HepG2 (cell line): ENCODE data around the gene TBCD. TPM values are rescaled to one million over a fixed set of nuclear protein-coding genes. Genes with fewer than 3 reads are reported as not detected.

Source experiments
- ATAC-seq: fragments of 200-7000 bp; cut with Tn5 transposase; 3 replicates; pipeline ENCODE4 v1.9.1; 2020; ENCODE audit warnings: mild to moderate bottlenecking, moderate library complexity
- BruUV-seq: library from RNA; stranded (reverse); fragments of 400-500 nt; replicated peaks from 2 replicates; lab custom pipeline; 2021; lab: Mats Ljungman, UMichigan
- CTCF ChIA-PET: fragments of 300-600 bp; formaldehyde crosslinking; extraction: SDS; loops from one replicate; lab custom pipeline; 2021; ENCODE audit warnings: low total read pairs, inconsistent platforms, low intra/inter-chr PET ratio; lab: Yijun Ruan, JAX
- POLR2A ChIA-PET: fragments of 350-600 bp; sonication (Branson Sonifier 250); formaldehyde crosslinking; loops from one replicate; lab custom pipeline; 2020; ENCODE audit warnings: antibody characterized with exemption, inconsistent platforms; lab: Yijun Ruan, JAX
- DNase-seq: peaks from one replicate; pipeline ENCODE4 v3.0.0-alpha.2; 2015; ENCODE audit warnings: low spot score
- FAIRE-seq: peaks from 3 replicates; lab custom pipeline; 2011; peaks lifted over from hg19 to GRCh38; lab: Jason Lieb, UNC
- H2AFZ ChIP-seq: one replicate; pipeline ENCODE4 v1.6.1; 2011; ENCODE audit warnings: low read length, inconsistent platforms
- H3K27ac ChIP-seq: fragments of 300-600 bp; 3 replicates; pipeline ENCODE4 v1.8.0; 2011; ENCODE audit warnings: mixed run types, mild to moderate bottlenecking, mixed read lengths, low read length, inconsistent platforms; ENCODE audit not compliant: insufficient read depth; ENCODE audit errors: extremely low read length
- H3K27me3 ChIP-seq, 2 experiments: fragments of 200-600 bp in 1 of 2; 2 replicates in 1 of 2; 3 replicates in 1 of 2; pipeline versions ENCODE4 v1.6.0 to v1.8.0; 2011; ENCODE audit warnings: low read length in 2 of 2, mild to moderate bottlenecking in 2 of 2, moderate library complexity in 2 of 2, inconsistent platforms in 1 of 2; ENCODE audit not compliant: insufficient read depth in 2 of 2, control insufficient read depth in 1 of 2
- H3K36me3 ChIP-seq, 2 experiments: fragments of 200-600 bp in 1 of 2; replicated peaks in 1 of 2; 2 replicates in 1 of 2; 3 replicates in 1 of 2; pipeline versions ENCODE4 v1.5.1 to v1.8.0; 2011; ENCODE audit warnings: low read length in 2 of 2, inconsistent platforms in 1 of 2; ENCODE audit not compliant: insufficient read depth in 2 of 2, control insufficient read depth in 1 of 2
- H3K4me1 ChIP-seq: 2 replicates; pipeline ENCODE4 v1.5.1; 2012; ENCODE audit warnings: low read length, inconsistent platforms; ENCODE audit not compliant: insufficient read depth
- H3K4me2 ChIP-seq: 2 replicates; pipeline ENCODE4 v1.6.0; 2011; ENCODE audit warnings: low read depth, low read length, inconsistent platforms
- H3K4me3 ChIP-seq, 3 experiments: fragments of 200-600 bp in 1 of 3; sonication (generic), shearing (Covaris generic) in 1 of 3; replicated peaks in 1 of 3; 2 replicates each; pipeline ENCODE4 v1.5.1; 2011 to 2016; ENCODE audit warnings: low read length in 3 of 3, inconsistent platforms in 2 of 3, low read depth in 2 of 3, mild to moderate bottlenecking in 2 of 3, control low read depth in 1 of 3, mixed read lengths in 1 of 3; ENCODE audit not compliant: insufficient read depth in 1 of 3
- H3K79me2 ChIP-seq: one replicate; pipeline ENCODE4 v1.6.1; 2011; ENCODE audit warnings: low read length, inconsistent platforms; ENCODE audit not compliant: insufficient read depth
- H3K9ac ChIP-seq: 2 replicates; pipeline ENCODE4 v1.6.0; 2011; ENCODE audit warnings: mild to moderate bottlenecking, low read depth, low read length, inconsistent platforms; ENCODE audit not compliant: insufficient read depth
- H3K9me3 ChIP-seq: 2 replicates; pipeline ENCODE4 v1.5.1; 2012; ENCODE audit warnings: mild to moderate bottlenecking, low read length
- H4K20me1 ChIP-seq: 2 replicates; pipeline ENCODE4 v1.6.0; 2011; ENCODE audit warnings: inconsistent platforms, mild to moderate bottlenecking, low read length, moderate library complexity; ENCODE audit not compliant: insufficient read depth
- ATF7 ChIP-seq, 2 experiments: fragments of 450-650 bp in 1 of 2; sonication (generic) in 1 of 2; formaldehyde crosslinking in 1 of 2; IDR thresholded peaks; 2 replicates each; pipeline versions ENCODE4 v1.4.0 to v1.6.1; 2016 to 2020; ENCODE audit warnings: antibody characterized with exemption in 1 of 2, mild to moderate bottlenecking in 1 of 2, missing genetic modification reagents in 1 of 2
- BRCA1 ChIP-seq: sonication (generic); formaldehyde crosslinking; IDR thresholded peaks from 2 replicates; pipeline ENCODE4 v1.4.0; 2020; ENCODE audit warnings: missing genetic modification reagents
- CENPT ChIP-seq: sonication (generic); formaldehyde crosslinking; IDR thresholded peaks from 2 replicates; pipeline ENCODE4 v1.8.0; 2022; ENCODE audit warnings: low read depth, mild to moderate bottlenecking, moderate library complexity, missing genetic modification reagents
- HOXD1 ChIP-seq: sonication (generic); formaldehyde crosslinking; IDR thresholded peaks from 2 replicates; pipeline ENCODE4 v1.5.0; 2020; ENCODE audit warnings: missing genetic modification reagents
- MAFK ChIP-seq, 2 experiments: IDR thresholded peaks in 1 of 2; conservative IDR thresholded peaks in 1 of 2; 2 replicates each; pipeline ENCODE4 v1.6.1; 2011; ENCODE audit warnings: improper control_type of control experiment in 2 of 2, low read length in 2 of 2
- RBM22 ChIP-seq: fragments of 200-400 bp; formaldehyde crosslinking; optimal IDR thresholded peaks from 2 replicates; pipeline ENCODE3; 2017; ENCODE audit warnings: mild to moderate bottlenecking, low read length, moderate library complexity
- ZBTB3 ChIP-seq: sonication (generic); formaldehyde crosslinking; IDR thresholded peaks from 2 replicates; pipeline ENCODE4 v1.4.0; 2020; ENCODE audit warnings: low read depth, mild to moderate bottlenecking, moderate library complexity, missing genetic modification reagents, borderline replicate concordance
- ZBTB8A ChIP-seq: sonication (generic); formaldehyde crosslinking; IDR thresholded peaks from 2 replicates; pipeline ENCODE4 v1.4.0; 2020; ENCODE audit warnings: mild to moderate bottlenecking, low read depth, missing genetic modification reagents, borderline replicate concordance
- ZC3H13 ChIP-seq: sonication (generic); formaldehyde crosslinking; IDR thresholded peaks from 2 replicates; pipeline ENCODE4 v1.8.1; 2023; ENCODE audit warnings: mild to moderate bottlenecking, missing genetic modification reagents, moderate library complexity
- ZIK1 ChIP-seq: sonication (generic); formaldehyde crosslinking; IDR thresholded peaks from 2 replicates; pipeline ENCODE4 v1.5.0; 2020; ENCODE audit warnings: mild to moderate bottlenecking, low read depth, missing genetic modification reagents, borderline replicate concordance
- ZNF34 ChIP-seq: sonication (generic); formaldehyde crosslinking; IDR thresholded peaks from 2 replicates; pipeline ENCODE4 v1.4.0; 2020; ENCODE audit warnings: mild to moderate bottlenecking, missing genetic modification reagents, borderline replicate concordance
- ZNF644 ChIP-seq: IDR thresholded peaks from 2 replicates; pipeline ENCODE4 v1.6.1; 2016; ENCODE audit warnings: low read depth
- ZNF768 ChIP-seq: sonication (generic); formaldehyde crosslinking; IDR thresholded peaks from 2 replicates; pipeline ENCODE4 v1.4.0; 2020; ENCODE audit warnings: missing genetic modification reagents
- WGBS: methylation state at CpG from one replicate; pipeline ENCODE4 v1.1.6; 2017; ENCODE audit warnings: low lambda C conversion rate; 5-methylcytosine and 5-hydroxymethylcytosine counted together
- in situ Hi-C: cut with HindIII; loops from 2 replicates; pipeline ENCODE4 v1.10.0; 2017; ENCODE audit warnings: low pct_unique_long_range_greater_than_20kb; ENCODE audit not compliant: extremely low pct_ligation_motif_present
- intact Hi-C: fragments of 100-400 bp; cut with micrococcal nuclease; formaldehyde crosslinking; loops from one replicate; pipeline ENCODE4 v1.10.0; 2022; ENCODE audit not compliant: unreplicated experiment
- polyA plus RNA-seq, 8 experiments: library from polyadenylated mRNA; depleted of rRNA in 3 of 8; stranded (reverse) in 7 of 8; unstranded in 1 of 8; fragments of >200 nt; fragmentation: Illumina TruSeq in 4 of 8; extraction: Trizol in 4 of 8; gene quantifications; 2 replicates each; pipeline versions ENCODE4 v1.2.1 to v1.2.3, GENCODE V29; 2011 to 2016; ENCODE audit warnings: low read depth in 4 of 8, missing spikeins in 1 of 8, mixed read lengths in 1 of 8; ENCODE audit not compliant: insufficient read depth in 1 of 8
- total RNA-seq, 5 experiments: library from RNA; depleted of rRNA; stranded (reverse); fragments of >200 nt; fragmentation: Illumina TruSeq; extraction: Trizol; gene quantifications; 2 replicates each; pipeline ENCODE4 v1.2.3, GENCODE V29; 2016; ENCODE audit warnings: low read depth in 1 of 5
- TF ChIP-seq, protein P1 (sequence below): IDR thresholded peaks from 2 replicates; pipeline ENCODE4 v1.6.1; 2018; ENCODE audit warnings: missing genetic modification reagents, mild to moderate bottlenecking, missing compliant biosample characterization
- TF ChIP-seq, protein P2 (sequence below): sonication (generic); formaldehyde crosslinking; IDR thresholded peaks from 2 replicates; pipeline ENCODE4 v1.4.0; 2020; ENCODE audit warnings: missing genetic modification reagents

TBCD gene
- total and polyA plus RNA-seq, 2 of the 13 experiments (the other 11 are each of a cell fraction or from before 2014, with no cell fraction given) = 33.9 to 54.8 TPM

GRCh38 chr17:82938486-82938872, 186.6 kb downstream of the TBCD start:
- no peak for FAIRE-seq
- TF ChIP-seq ZNF644 (CRISPR knock-in tag) (no peak), MAFK (conservative IDR thresholded peaks at IDR 0.05 in 1 of 2, IDR thresholded peaks at IDR 0.05 in 1 of 2; ENCODE audit: low read length in 2 of 2) (peak; percentile 51 to 55)
- TF ChIP-seq, all 625 proteins: peak for 1
- intact Hi-C loops (no loop called here), in situ Hi-C loops (no loop called here)
- no peak overlapping the region for H3K27ac ChIP-seq
- H2AFZ ChIP-seq = no peak overlapping the region
- no peaks in the 10 kb centered on the region for H4K20me1 ChIP-seq
- peaks cover 20 to 72% of the 10 kb centered on the region in 2 experiments for H3K36me3 ChIP-seq
- 96% methylated on average over 8 of the region's 8 CpGs for WGBS
- no peaks in the 10 kb centered on the region for H3K4me1 ChIP-seq
- no peak overlapping the region for H3K4me3 ChIP-seq
- no peaks in the 10 kb centered on the region for H3K9me3 ChIP-seq
- ChIA-PET CTCF (no interaction called here), POLR2A (no interaction called here)
- ATAC-seq (no peak), DNase-seq (no peak)
- no peak overlapping the region for H3K4me2 ChIP-seq
- H3K79me2 ChIP-seq = no peaks in the 10 kb centered on the region
- H3K9ac ChIP-seq = no peak overlapping the region
- no TSS peak for BruUV-seq
- H3K27me3 ChIP-seq = no peaks in the 10 kb centered on the region

DNA sequence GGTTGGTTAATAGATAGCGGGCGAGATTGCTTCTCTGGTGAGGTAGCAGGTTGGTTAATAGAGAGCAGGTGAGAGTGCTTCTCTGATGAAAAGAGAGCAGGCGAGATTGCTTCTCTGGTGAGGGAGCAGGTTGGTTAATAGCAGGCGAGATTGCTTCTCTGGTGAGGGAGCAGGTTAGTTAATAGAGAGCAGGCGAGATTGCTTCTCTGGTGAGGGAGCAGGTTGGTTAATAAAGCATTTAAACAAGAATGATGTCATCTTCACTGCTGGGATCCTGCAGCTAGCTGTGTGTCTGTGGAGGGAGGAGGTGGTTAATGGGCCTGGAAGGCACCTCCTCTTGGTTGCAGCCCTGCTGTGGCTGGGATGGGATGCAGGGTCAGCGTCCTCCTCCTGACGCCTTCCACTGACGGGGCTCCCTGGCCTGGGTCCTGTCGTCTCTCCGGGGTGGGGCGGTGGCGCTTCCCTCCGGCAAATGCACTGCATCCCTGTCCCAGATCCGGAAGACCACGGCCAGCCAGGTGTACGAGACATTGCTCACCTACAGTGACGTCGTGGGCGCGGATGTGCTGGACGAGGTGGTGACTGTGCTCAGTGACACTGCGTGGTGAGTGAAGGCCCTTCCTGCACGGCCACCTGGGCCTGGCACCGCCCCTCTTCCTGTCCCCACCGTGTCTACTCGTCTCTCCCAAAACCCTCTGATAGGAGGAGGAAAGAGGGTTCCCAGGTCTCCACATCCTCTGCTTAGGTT, 187.2 kb downstream of the TBCD start:
- intact Hi-C loops (no loop called here), in situ Hi-C loops (no loop called here)
- Histone ChIP-seq H4K20me1 (no peaks in the 10 kb centered on the region), H3K4me1 (no peaks in the 10 kb centered on the region), H3K9me3 (no peaks in the 10 kb centered on the region), H2AFZ (no peak overlapping the region), H3K27ac (no peak overlapping the region), H3K4me2 (no peak overlapping the region), H3K36me3 (peaks cover 24 to 72% of the 10 kb centered on the region in 2 experiments), H3K9ac (no peak overlapping the region), H3K27me3 (no peaks in the 10 kb centered on the region), H3K79me2 (no peaks in the 10 kb centered on the region), H3K4me3 (no peak overlapping the region)
- FAIRE-seq (no peak), ATAC-seq (no peak), DNase-seq (no peak)
- ChIA-PET POLR2A (no interaction called here), CTCF (no interaction called here)
- BruUV-seq = no TSS peak
- 93% methylated on average over 26 of the region's 26 CpGs for WGBS
- TF ChIP-seq RBM22 (peak; percentile 71), ATF7 (IDR thresholded peaks at IDR 0.05) (peak; percentile 71), ATF7 (CRISPR knock-in tag; IDR thresholded peaks at IDR 0.05) (no peak), ZBTB8A (CRISPR knock-in tag) (no peak), ZIK1 (no peak), ZC3H13 (CRISPR knock-in tag) (no peak), CENPT (CRISPR knock-in tag) (0 out of 2 replicates have a peak, but pooled peaks have one; percentile 50), ZBTB3 (CRISPR knock-in tag) (no peak), BRCA1 (CRISPR knock-in tag) (no peak), HOXD1 (no peak), ZNF34 (CRISPR knock-in tag) (no peak), ZNF768 (CRISPR knock-in tag) (peak; percentile 23; the same call in 1 of the 2 replicates)
- TF ChIP-seq, protein P1, sequence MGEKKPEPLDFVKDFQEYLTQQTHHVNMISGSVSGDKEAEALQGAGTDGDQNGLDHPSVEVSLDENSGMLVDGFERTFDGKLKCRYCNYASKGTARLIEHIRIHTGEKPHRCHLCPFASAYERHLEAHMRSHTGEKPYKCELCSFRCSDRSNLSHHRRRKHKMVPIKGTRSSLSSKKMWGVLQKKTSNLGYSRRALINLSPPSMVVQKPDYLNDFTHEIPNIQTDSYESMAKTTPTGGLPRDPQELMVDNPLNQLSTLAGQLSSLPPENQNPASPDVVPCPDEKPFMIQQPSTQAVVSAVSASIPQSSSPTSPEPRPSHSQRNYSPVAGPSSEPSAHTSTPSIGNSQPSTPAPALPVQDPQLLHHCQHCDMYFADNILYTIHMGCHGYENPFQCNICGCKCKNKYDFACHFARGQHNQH (CRISPR knock-in tag) = no peak
- TF ChIP-seq, protein P2, sequence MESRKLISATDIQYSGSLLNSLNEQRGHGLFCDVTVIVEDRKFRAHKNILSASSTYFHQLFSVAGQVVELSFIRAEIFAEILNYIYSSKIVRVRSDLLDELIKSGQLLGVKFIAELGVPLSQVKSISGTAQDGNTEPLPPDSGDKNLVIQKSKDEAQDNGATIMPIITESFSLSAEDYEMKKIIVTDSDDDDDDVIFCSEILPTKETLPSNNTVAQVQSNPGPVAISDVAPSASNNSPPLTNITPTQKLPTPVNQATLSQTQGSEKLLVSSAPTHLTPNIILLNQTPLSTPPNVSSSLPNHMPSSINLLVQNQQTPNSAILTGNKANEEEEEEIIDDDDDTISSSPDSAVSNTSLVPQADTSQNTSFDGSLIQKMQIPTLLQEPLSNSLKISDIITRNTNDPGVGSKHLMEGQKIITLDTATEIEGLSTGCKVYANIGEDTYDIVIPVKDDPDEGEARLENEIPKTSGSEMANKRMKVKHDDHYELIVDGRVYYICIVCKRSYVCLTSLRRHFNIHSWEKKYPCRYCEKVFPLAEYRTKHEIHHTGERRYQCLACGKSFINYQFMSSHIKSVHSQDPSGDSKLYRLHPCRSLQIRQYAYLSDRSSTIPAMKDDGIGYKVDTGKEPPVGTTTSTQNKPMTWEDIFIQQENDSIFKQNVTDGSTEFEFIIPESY (CRISPR knock-in tag) = no peak
